GM12878 (cell line): ENCODE results near the gene RAB37. TPM values are rescaled to one million over a fixed set of nuclear protein-coding genes. Genes with fewer than 3 reads are reported as not detected.

Source experiments
- ATAC-seq: fragments of 200-7000 bp; cut with Tn5 transposase; 3 replicates; pipeline ENCODE4 v1.9.1; 2020; ENCODE audit warnings: mild to moderate bottlenecking, moderate library complexity
- BruUV-seq: library from RNA; stranded (reverse); fragments of 400-500 nt; replicated peaks from 2 replicates; lab custom pipeline; 2021; lab: Mats Ljungman, UMichigan
- CTCF ChIA-PET: fragments of 300-600 bp; sonication (Branson Sonifier 250); formaldehyde crosslinking; extraction: SDS; loops from one replicate; lab custom pipeline; 2021; ENCODE audit warnings: inconsistent platforms; lab: Yijun Ruan, JAX
- POLR2A ChIA-PET: fragments of 350-600 bp; formaldehyde crosslinking; extraction: SDS; loops from one replicate; lab custom pipeline; 2021; ENCODE audit warnings: inconsistent platforms; lab: Charles Lee
- RAD21 ChIA-PET: fragments of 300-600 bp; sonication (Branson Sonifier 250); formaldehyde crosslinking; loops from one replicate; lab custom pipeline; 2023; ENCODE audit warnings: antibody characterized with exemption; ENCODE audit not compliant: unreplicated experiment; lab: Charles Lee
- SMC1A ChIA-PET: fragments of 300-600 bp; sonication (Branson Sonifier 250); formaldehyde crosslinking; loops from one replicate; lab custom pipeline; 2023; ENCODE audit not compliant: unreplicated experiment, uncharacterized antibody; lab: Charles Lee
- DNase-seq: peaks from one replicate; pipeline ENCODE4 v3.0.0-alpha.2; 2011; ENCODE audit warnings: low read depth, low spot score
- FAIRE-seq: peaks from 3 replicates; lab custom pipeline; 2011; peaks lifted over from hg19 to GRCh38; lab: Jason Lieb, UNC
- H2AFZ ChIP-seq: 2 replicates; pipeline ENCODE4 v1.6.0; 2011; ENCODE audit warnings: low read depth, low read length, control low read depth; ENCODE audit not compliant: control insufficient read depth
- H3K27ac ChIP-seq: 2 replicates; pipeline ENCODE4 v1.5.1; 2011; ENCODE audit warnings: control low read depth; ENCODE audit not compliant: control insufficient read depth, insufficient read depth
- H3K27me3 ChIP-seq, 2 experiments: replicated peaks in 1 of 2; 2 replicates each; pipeline versions ENCODE4 v1.6.0 to v1.6.1; 2011; ENCODE audit warnings: low read length in 1 of 2; ENCODE audit not compliant: control insufficient read depth in 2 of 2, insufficient read depth in 2 of 2
- H3K36me3 ChIP-seq, 2 experiments: 2 replicates each; pipeline ENCODE4 v1.5.1; 2011; ENCODE audit warnings: low read length in 1 of 2; ENCODE audit not compliant: control insufficient read depth in 2 of 2, insufficient read depth in 2 of 2
- H3K4me1 ChIP-seq: 2 replicates; pipeline ENCODE4 v1.6.1; 2011; ENCODE audit warnings: mild to moderate bottlenecking, low read length, moderate library complexity, mixed read lengths; ENCODE audit not compliant: control insufficient read depth, insufficient read depth
- H3K4me2 ChIP-seq: 2 replicates; pipeline ENCODE4 v1.6.0; 2011; ENCODE audit warnings: control low read depth; ENCODE audit not compliant: control insufficient read depth, insufficient read depth
- H3K4me3 ChIP-seq: fragments of 200-600 bp; sonication (generic); 2 replicates; pipeline ENCODE4 v1.5.1; 2016
- H3K79me2 ChIP-seq: 2 replicates; pipeline ENCODE4 v1.6.0; 2011; ENCODE audit warnings: low read length; ENCODE audit not compliant: control insufficient read depth, insufficient read depth
- H3K9ac ChIP-seq: 2 replicates; pipeline ENCODE4 v1.8.0; 2011; ENCODE audit warnings: low read length, control low read depth, mixed read lengths; ENCODE audit not compliant: control insufficient read depth, insufficient read depth
- H3K9me3 ChIP-seq: replicated peaks from 3 replicates; pipeline ENCODE4 v1.5.1; 2011; ENCODE audit warnings: mild to moderate bottlenecking, low read length; ENCODE audit not compliant: control insufficient read depth, insufficient read depth
- H4K20me1 ChIP-seq: 2 replicates; pipeline ENCODE4 v1.6.0; 2011; ENCODE audit not compliant: control insufficient read depth, insufficient read depth
- BMI1 ChIP-seq: fragments of 450-650 bp; IDR thresholded peaks from 2 replicates; pipeline ENCODE4 v1.6.1; 2016; ENCODE audit warnings: mild to moderate bottlenecking, moderate library complexity, borderline replicate concordance
- CREM ChIP-seq: IDR thresholded peaks from 2 replicates; pipeline ENCODE4 v1.6.1; 2014; ENCODE audit warnings: antibody characterized with exemption, low read depth
- CTCF ChIP-seq, 3 experiments: IDR thresholded peaks in 2 of 3; conservative IDR thresholded peaks in 1 of 3; 2 replicates each; pipeline ENCODE4 v1.5.1; 2011; ENCODE audit warnings: low read depth in 3 of 3, low read length in 3 of 3, mild to moderate bottlenecking in 3 of 3, control low read depth in 2 of 3, moderate library complexity in 2 of 3, inconsistent platforms in 1 of 3, mixed read lengths in 1 of 3; ENCODE audit not compliant: control insufficient read depth in 2 of 3, insufficient read depth in 1 of 3; ENCODE audit errors: extremely low read depth in 1 of 3
- MLLT1 ChIP-seq: fragments of 450-650 bp; IDR thresholded peaks from 2 replicates; pipeline ENCODE4 v1.6.1; 2016; ENCODE audit warnings: mild to moderate bottlenecking
- MYB ChIP-seq: fragments of 150-350 bp; IDR thresholded peaks from 2 replicates; pipeline ENCODE4 v1.6.1; 2014; ENCODE audit warnings: mild to moderate bottlenecking, low read depth, low read length, borderline replicate concordance
- MYC ChIP-seq: IDR thresholded peaks from 2 replicates; pipeline ENCODE4 v1.6.1; 2011; ENCODE audit warnings: mild to moderate bottlenecking, low read length, moderate library complexity, inconsistent platforms; ENCODE audit not compliant: insufficient read depth, insufficient replicate concordance, insufficient read length, severe bottlenecking
- POLR2A ChIP-seq: IDR thresholded peaks from 2 replicates; pipeline ENCODE4 v1.6.1; 2011; ENCODE audit warnings: low read depth, mild to moderate bottlenecking, low read length
- POLR2AphosphoS2 ChIP-seq: IDR thresholded peaks from 2 replicates; pipeline ENCODE4 v1.6.1; 2011; ENCODE audit warnings: low read depth, mild to moderate bottlenecking, low read length, improper control_type of control experiment, moderate library complexity
- RAD21 ChIP-seq: IDR thresholded peaks from 2 replicates; pipeline ENCODE4 v1.6.1; 2011; ENCODE audit warnings: mild to moderate bottlenecking, low read depth, low read length, moderate library complexity; ENCODE audit not compliant: insufficient read depth
- RB1 ChIP-seq: fragments of 450-650 bp; formaldehyde crosslinking; IDR thresholded peaks from 2 replicates; pipeline ENCODE4 v1.6.1; 2017; ENCODE audit warnings: mild to moderate bottlenecking, borderline replicate concordance
- SMC3 ChIP-seq: IDR thresholded peaks from 2 replicates; pipeline ENCODE4 v1.6.1; 2011; ENCODE audit warnings: low read length, improper control_type of control experiment, borderline replicate concordance
- YY1 ChIP-seq: IDR thresholded peaks from 2 replicates; pipeline ENCODE4 v1.6.1; 2011; ENCODE audit warnings: low read depth, mild to moderate bottlenecking, low read length
- ZNF274 ChIP-seq: IDR thresholded peaks from one replicate; pipeline ENCODE4 v1.8.0; 2011; ENCODE audit not compliant: insufficient read length, insufficient read depth
- WGBS: methylation state at CpG from one replicate; pipeline ENCODE4 v1.1.6; 2016; ENCODE audit warnings: low lambda C conversion rate; ENCODE audit not compliant: insufficient replicate concordance, insufficient coverage; ENCODE audit errors: missing lambda C conversion rate; 5-methylcytosine and 5-hydroxymethylcytosine counted together
- in situ Hi-C: fragments of 300-500 bp; cut with MboI; formaldehyde crosslinking; loops from 9 replicates; pipeline ENCODE4 v1.14.3; 2018; ENCODE audit warnings: mixed read lengths
- intact Hi-C: fragments of 100-400 bp; cut with micrococcal nuclease; formaldehyde crosslinking; loops from one replicate; pipeline ENCODE4 v1.14.2; 2022; ENCODE audit not compliant: unreplicated experiment
- polyA plus RNA-seq, 11 experiments: library from polyadenylated mRNA; depleted of rRNA in 4 of 11; unstranded in 6 of 11; stranded (reverse) in 5 of 11; fragments of >200 nt; fragmentation: Nextera tagmentation in 4 of 11; fragmentation: Illumina TruSeq in 1 of 11; extraction: Ambion mirVana in 4 of 11; extraction: Trizol in 1 of 11; gene quantifications; 1 replicate in 1 of 11; 2 replicates in 10 of 11; pipeline versions ENCODE4 v1.2.1 to v1.2.3, GENCODE V29; 2011 to 2016; ENCODE audit warnings: inconsistent platforms in 2 of 11, missing spikeins in 2 of 11, low read depth in 1 of 11
- total RNA-seq, 4 experiments: library from RNA; depleted of rRNA in 3 of 4; stranded (reverse); fragments of >200 nt in 3 of 4; fragmentation: Illumina TruSeq in 1 of 4; extraction: Trizol in 1 of 4; gene quantifications; 2 replicates each; pipeline versions ENCODE4 v1.2.1 to v1.2.3, GENCODE V29; 2013 to 2021

The RAB37 gene
- total and polyA plus RNA-seq, 10 of the 15 experiments (the other 5 are each of a cell fraction or from before 2014, with no cell fraction given) = 0.48 to 5.6 (median 1.7) TPM

GRCh38 chr17:74737299-74738050, 419 bp downstream of the RAB37 start:
- FAIRE-seq = peak; percentile 13
- H3K4me2 ChIP-seq = peak overlapping the region; percentile 99
- no peak for DNase-seq
- CTCF ChIA-PET = interaction anchor here (0.7 to 5.0 kb wide), 46 partner anchors 9 to 439 kb away, joined by 3 to 349 read pairs (median 5); partner anchors contain the start of genes CD300A, CD300H, FDXR and NAT9
- WGBS = 2% methylated on average over 37 of the region's 38 CpGs
- peak overlapping the region; percentile 47 for H3K27ac ChIP-seq
- in situ Hi-C loops (loop anchor here (5.0 kb wide), 1 partner anchor 80 kb away; no protein-coding TSS in a partner anchor), intact Hi-C loops (loop anchor here (1.0 to 5.0 kb wide), 3 partner anchors 50 to 171 kb away; partner anchors contain the start of gene CD300H)
- H3K9me3 ChIP-seq = no peaks in the 10 kb centered on the region; the same call in 2 of the 3 replicates
- SMC1A ChIA-PET = interaction anchor here (0.6 to 5.4 kb wide), 20 partner anchors 9 to 204 kb away, joined by 3 to 152 read pairs (median 6); partner anchors contain the start of genes CD300H and NAT9
- peak overlapping the region; percentile 69 for H3K4me3 ChIP-seq
- peak overlapping the region; percentile 74 for H2AFZ ChIP-seq
- ATAC-seq = peak; percentile 46
- TF ChIP-seq YY1 (0 out of 2 replicates have a peak, but pooled peaks have one; percentile 20), BMI1 (no peak), ZNF274 (no peak), RB1 (no peak), POLR2AphosphoS2 (0 out of 2 replicates have a peak, but pooled peaks have one; percentile 22), CTCF (IDR thresholded peaks at IDR 0.05 in 2 of 3, conservative IDR thresholded peaks at IDR 0.05 in 1 of 3; ENCODE audit: control insufficient read depth in 2 of 3, extremely low read depth in 1 of 3, insufficient read depth in 1 of 3, low read depth in 3 of 3, low read length in 3 of 3) (peak; percentile 61 to 64 (median 63)), RAD21 (peak; percentile 58), CREM (no peak), MYB (no peak), MLLT1 (0 out of 2 replicates have a peak, but pooled peaks have one; percentile 19), SMC3 (peak; percentile 69), MYC (no peak), POLR2A (no peak)
- no peaks in the 10 kb centered on the region for H4K20me1 ChIP-seq
- POLR2A ChIA-PET = interaction anchor here (0.6 to 4.1 kb wide), 15 partner anchors 9 to 560 kb away, joined by 3 to 37 read pairs (median 3); partner anchors contain the start of gene FDXR
- RAD21 ChIA-PET = interaction anchor here (0.6 to 5.0 kb wide), 31 partner anchors 8 to 224 kb away, joined by 3 to 299 read pairs (median 6); partner anchors contain the start of genes CD300C, CD300H, FDXR and NAT9
- peak overlapping the region; percentile 67 for H3K9ac ChIP-seq
- no TSS peak for BruUV-seq
- peaks cover 39% of the 10 kb centered on the region for H3K4me1 ChIP-seq
- H3K36me3 ChIP-seq = no peaks in the 10 kb centered on the region
- no peaks in the 10 kb centered on the region for H3K27me3 ChIP-seq
- H3K79me2 ChIP-seq = no peaks in the 10 kb centered on the region
